ENCODE results near the gene RNF14.

- peak in 1 of 3 experiments; percentile 44 for TF ChIP-seq CTCF (IDR thresholded peaks at IDR 0.05)
- TF ChIP-seq POLR2A (IDR thresholded peaks at IDR 0.05), result no peak
Observed at GRCh38 chr5:142012792-142013388, 44.0 kb downstream of the RNF14 start, which contains the start of gene GNPDA1.
